Spleen (tissue), 7 donors: ENCODE measurements around the gene MTSS2.

Experiments used
- POLR2A ChIP-seq, 3 donors: fragments of 450-650 bp; IDR thresholded peaks; one replicate each; pipeline ENCODE4 v1.5.1; 2017; ENCODE audit warnings: antibody characterized with exemption in 3 of 3, mild to moderate bottlenecking in 1 of 3
- POLR2AphosphoS5 ChIP-seq, 3 donors: sonication (generic); formaldehyde crosslinking; IDR thresholded peaks; one replicate each; pipeline ENCODE4 v1.5.1; 2017; ENCODE audit warnings: antibody characterized with exemption in 3 of 3
- TF ChIP-seq, protein P1 (sequence below), 11 experiments: fragments of 200-600 bp in 7 of 11; fragments of 450-650 bp in 4 of 11; sonication (generic) in 4 of 11; IDR thresholded peaks in 8 of 11; conservative IDR thresholded peaks in 3 of 11; 1 replicate in 7 of 11; 2 replicates in 4 of 11; pipeline versions ENCODE4 v1.4.0 to v1.8.0; 2016 to 2021; ENCODE audit warnings: antibody characterized with exemption in 11 of 11, inconsistent platforms in 4 of 11, mild to moderate bottlenecking in 1 of 11
- donor health status: DM: no; HTN: no; CAD: no; lungs with moderate emphysema.
- donor health status: DM: no; HTN: no; CAD: no.
- donor health status: DM: no; HTN: no; CAD: no.

DNA sequence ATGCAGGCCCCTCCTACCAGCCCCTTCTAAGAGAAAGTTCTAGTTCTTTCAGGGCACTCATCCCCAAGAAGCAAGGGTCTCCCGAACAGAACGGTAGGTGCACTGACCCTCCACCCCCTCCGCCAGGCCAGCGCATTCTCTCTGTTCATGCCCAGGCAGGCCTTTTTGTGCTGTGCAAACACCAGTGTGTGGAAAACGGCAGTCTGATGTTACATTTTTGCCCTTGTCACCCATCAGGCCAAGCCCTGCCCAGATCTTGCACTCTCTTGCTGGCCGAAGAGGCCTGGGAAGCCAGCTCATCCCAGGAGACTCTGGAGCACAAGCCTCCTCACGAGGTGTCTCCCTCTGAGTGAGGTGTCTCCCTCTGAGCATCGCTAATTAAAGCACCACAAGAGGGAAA lies 16.1 kb upstream of the MTSS2 start:
- TF ChIP-seq, protein P1, sequence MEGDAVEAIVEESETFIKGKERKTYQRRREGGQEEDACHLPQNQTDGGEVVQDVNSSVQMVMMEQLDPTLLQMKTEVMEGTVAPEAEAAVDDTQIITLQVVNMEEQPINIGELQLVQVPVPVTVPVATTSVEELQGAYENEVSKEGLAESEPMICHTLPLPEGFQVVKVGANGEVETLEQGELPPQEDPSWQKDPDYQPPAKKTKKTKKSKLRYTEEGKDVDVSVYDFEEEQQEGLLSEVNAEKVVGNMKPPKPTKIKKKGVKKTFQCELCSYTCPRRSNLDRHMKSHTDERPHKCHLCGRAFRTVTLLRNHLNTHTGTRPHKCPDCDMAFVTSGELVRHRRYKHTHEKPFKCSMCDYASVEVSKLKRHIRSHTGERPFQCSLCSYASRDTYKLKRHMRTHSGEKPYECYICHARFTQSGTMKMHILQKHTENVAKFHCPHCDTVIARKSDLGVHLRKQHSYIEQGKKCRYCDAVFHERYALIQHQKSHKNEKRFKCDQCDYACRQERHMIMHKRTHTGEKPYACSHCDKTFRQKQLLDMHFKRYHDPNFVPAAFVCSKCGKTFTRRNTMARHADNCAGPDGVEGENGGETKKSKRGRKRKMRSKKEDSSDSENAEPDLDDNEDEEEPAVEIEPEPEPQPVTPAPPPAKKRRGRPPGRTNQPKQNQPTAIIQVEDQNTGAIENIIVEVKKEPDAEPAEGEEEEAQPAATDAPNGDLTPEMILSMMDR (IDR thresholded peaks at IDR 0.05 in 8 of 11, conservative IDR thresholded peaks at IDR 0.05 in 3 of 11), result no peak
- TF ChIP-seq POLR2A (IDR thresholded peaks at IDR 0.05) (no peak), POLR2AphosphoS5 (IDR thresholded peaks at IDR 0.05) (no peak)
